Heart left ventricle (tissue), 16 donors: ENCODE measurements around the gene RPS23. TPM values are rescaled to one million over a fixed set of nuclear protein-coding genes. Genes with fewer than 3 reads are reported as not detected.

Experiments
- ATAC-seq, 4 donors: fragments of 200-7000 bp; cut with Tn5 transposase; one replicate each; pipeline ENCODE4 v1.9.1; 2020 to 2022; ENCODE audit warnings: moderate library complexity in 4 of 4, mild to moderate bottlenecking in 3 of 4, moderate number of reproducible peaks in 1 of 4
- DNase-seq, 5 donors: peaks; one replicate each; pipeline ENCODE4 v3.0.0-alpha.2; 2020
- H3K27ac ChIP-seq, 12 donors: fragments of 200-600 bp; sonication (generic) in 4 of 12; one replicate each; pipeline versions ENCODE4 v1.5.0 to v1.8.0; 2016 to 2022; ENCODE audit warnings: mild to moderate bottlenecking in 2 of 12
- H3K27me3 ChIP-seq, 9 donors: fragments of 200-600 bp; sonication (generic) in 2 of 9; one replicate each; pipeline versions ENCODE4 v1.5.1 to v1.8.0; 2016 to 2022; ENCODE audit warnings: mild to moderate bottlenecking in 3 of 9
- H3K36me3 ChIP-seq, 9 donors: fragments of 200-600 bp; sonication (generic) in 2 of 9; one replicate each; pipeline versions ENCODE4 v1.5.0 to v1.8.0; 2018 to 2022; ENCODE audit warnings: mild to moderate bottlenecking in 2 of 9
- H3K4me1 ChIP-seq, 12 donors: fragments of 200-600 bp; sonication (generic) in 4 of 12; one replicate each; pipeline versions ENCODE4 v1.5.0 to v1.8.0; 2016 to 2022; ENCODE audit warnings: mild to moderate bottlenecking in 3 of 12
- H3K4me3 ChIP-seq, 12 donors: fragments of 200-600 bp; sonication (generic) in 4 of 12; one replicate each; pipeline versions ENCODE4 v1.5.0 to v1.8.0; 2017 to 2022; ENCODE audit warnings: mild to moderate bottlenecking in 9 of 12, moderate library complexity in 4 of 12
- H3K9me3 ChIP-seq, 12 donors: fragments of 200-600 bp; sonication (generic) in 4 of 12; one replicate each; pipeline versions ENCODE4 v1.5.0 to v1.8.0; 2016 to 2022; ENCODE audit warnings: mild to moderate bottlenecking in 1 of 12
- POLR2A ChIP-seq, 2 donors: fragments of 450-650 bp; IDR thresholded peaks; one replicate each; pipeline ENCODE4 v1.6.1; 2017; ENCODE audit warnings: antibody characterized with exemption in 2 of 2, mild to moderate bottlenecking in 2 of 2, moderate library complexity in 2 of 2
- WGBS, 4 donors: extraction: QIAGEN DNeasy Blood & Tissue Kit in 2 of 4; methylation state at CpG; one replicate each; pipeline versions ENCODE4 v1.1.5 to v1.1.7; 2013 to 2018; 5-methylcytosine and 5-hydroxymethylcytosine counted together
- intact Hi-C, 10 donors: fragments of 100-400 bp; cut with DNase I; formaldehyde crosslinking; loops; one replicate each; pipeline versions ENCODE4 v1.11.1 to v1.14.2; 2022
- polyA plus RNA-seq, 2 donors: library from polyadenylated mRNA; stranded (reverse); fragments of 200-250 nt; gene quantifications; one replicate each; pipeline ENCODE4 v1.2.3, GENCODE V29; 2013
- total RNA-seq, 9 donors: library from RNA; depleted of rRNA in 2 of 9; stranded (reverse); fragments of >200 nt in 2 of 9; fragmentation: NEBNext Ultra II Directional in 3 of 9; extraction: Animal tissue kit (Norgen Biotek cat#: 25700) in 3 of 9; gene quantifications; one replicate each; pipeline versions ENCODE4 v1.1.0 to v1.2.4, GENCODE V29; 2016 to 2023
- TF ChIP-seq, protein P1 (sequence below), 12 donors: fragments of 200-600 bp; sonication (generic) in 4 of 12; IDR thresholded peaks; one replicate each; pipeline versions ENCODE4 v1.5.0 to v1.8.0; 2018 to 2022; ENCODE audit warnings: antibody characterized with exemption in 12 of 12, mild to moderate bottlenecking in 5 of 12
- donor health status: ischemic (EF 13 %, LVEDD 7.1; RV severe dilation, severe dysfunction).
- donor health status: healthy with polysubstance abuse.
- donor health status: DM: no; HTN: yes; CAD: no.
- donor health status: DM: no; HTN: no; CAD: no.
- donor health status: ischemic (EF 25% LVEDD 6.9; RV normal size, moderate dysfunction).
- donor health status: ischemic (EF 25% LVEDD 5.7; RV mildly dilated, moderate dysfunction).
- donor health status: healthy.
- donor health status: DM: yes; HTN: yes; CAD: no.
- donor health status: ischemic (EF 35%, LVEDD 5.7; RV mildly dilated, moderate dysfunction).
- donor health status: nonischemic (EF 11% LVEDD 7.7; RV severe dilation, severe dysfunction).
- donor health status: DM: yes; HTN: yes; CAD: no.
- donor health status: PGD.
- donor health status: ischemic (EF 29% LVEDD 5.4; RV normal size, mild dysfunction).
- donor health status: nonischemic (EF 23%, LVEDD 6.1; RV moderate dilation, normal function).

The RPS23 gene
- total and polyA plus RNA-seq, 11 donors: 969 to 2,612 (median 1,298) TPM

DNA sequence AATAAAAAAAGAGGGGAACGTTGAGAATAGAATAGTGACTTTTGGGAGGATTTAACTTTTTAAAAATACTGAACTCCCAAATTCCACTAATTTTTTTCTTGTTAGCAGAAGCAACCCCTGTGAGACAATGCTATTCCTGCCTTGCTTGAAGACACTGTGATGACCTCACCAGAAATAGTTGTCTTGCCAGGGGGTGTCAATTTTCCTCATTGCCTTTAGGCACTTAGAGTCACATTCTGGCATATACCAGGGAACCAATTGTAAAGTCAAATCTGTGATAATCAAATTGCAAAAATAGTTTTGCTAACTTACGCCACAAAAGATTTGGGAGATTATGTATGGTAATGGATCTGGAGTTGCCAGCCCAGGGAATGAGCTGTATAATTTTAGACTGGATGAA lies 42.8 kb upstream of the RPS23 start:
- H3K4me3 ChIP-seq: no peak overlapping the region
- no peak for TF ChIP-seq POLR2A (IDR thresholded peaks at IDR 0.05)
- TF ChIP-seq, protein P1, sequence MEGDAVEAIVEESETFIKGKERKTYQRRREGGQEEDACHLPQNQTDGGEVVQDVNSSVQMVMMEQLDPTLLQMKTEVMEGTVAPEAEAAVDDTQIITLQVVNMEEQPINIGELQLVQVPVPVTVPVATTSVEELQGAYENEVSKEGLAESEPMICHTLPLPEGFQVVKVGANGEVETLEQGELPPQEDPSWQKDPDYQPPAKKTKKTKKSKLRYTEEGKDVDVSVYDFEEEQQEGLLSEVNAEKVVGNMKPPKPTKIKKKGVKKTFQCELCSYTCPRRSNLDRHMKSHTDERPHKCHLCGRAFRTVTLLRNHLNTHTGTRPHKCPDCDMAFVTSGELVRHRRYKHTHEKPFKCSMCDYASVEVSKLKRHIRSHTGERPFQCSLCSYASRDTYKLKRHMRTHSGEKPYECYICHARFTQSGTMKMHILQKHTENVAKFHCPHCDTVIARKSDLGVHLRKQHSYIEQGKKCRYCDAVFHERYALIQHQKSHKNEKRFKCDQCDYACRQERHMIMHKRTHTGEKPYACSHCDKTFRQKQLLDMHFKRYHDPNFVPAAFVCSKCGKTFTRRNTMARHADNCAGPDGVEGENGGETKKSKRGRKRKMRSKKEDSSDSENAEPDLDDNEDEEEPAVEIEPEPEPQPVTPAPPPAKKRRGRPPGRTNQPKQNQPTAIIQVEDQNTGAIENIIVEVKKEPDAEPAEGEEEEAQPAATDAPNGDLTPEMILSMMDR (IDR thresholded peaks at IDR 0.05): no peak
- H3K9me3 ChIP-seq: no peaks in the 10 kb centered on the region
- intact Hi-C loops: no loop called here
- DNase-seq: no peak
- ATAC-seq: no peak
- no peaks in the 10 kb centered on the region for H3K36me3 ChIP-seq
- 83 to 92% (median 89%) methylated on average over 2 of the region's 2 CpGs for WGBS, 4 donors
- H3K27ac ChIP-seq: no peak overlapping the region
- H3K27me3 ChIP-seq: no peaks in the 10 kb centered on the region
- no peaks in the 10 kb centered on the region for H3K4me1 ChIP-seq

DNA sequence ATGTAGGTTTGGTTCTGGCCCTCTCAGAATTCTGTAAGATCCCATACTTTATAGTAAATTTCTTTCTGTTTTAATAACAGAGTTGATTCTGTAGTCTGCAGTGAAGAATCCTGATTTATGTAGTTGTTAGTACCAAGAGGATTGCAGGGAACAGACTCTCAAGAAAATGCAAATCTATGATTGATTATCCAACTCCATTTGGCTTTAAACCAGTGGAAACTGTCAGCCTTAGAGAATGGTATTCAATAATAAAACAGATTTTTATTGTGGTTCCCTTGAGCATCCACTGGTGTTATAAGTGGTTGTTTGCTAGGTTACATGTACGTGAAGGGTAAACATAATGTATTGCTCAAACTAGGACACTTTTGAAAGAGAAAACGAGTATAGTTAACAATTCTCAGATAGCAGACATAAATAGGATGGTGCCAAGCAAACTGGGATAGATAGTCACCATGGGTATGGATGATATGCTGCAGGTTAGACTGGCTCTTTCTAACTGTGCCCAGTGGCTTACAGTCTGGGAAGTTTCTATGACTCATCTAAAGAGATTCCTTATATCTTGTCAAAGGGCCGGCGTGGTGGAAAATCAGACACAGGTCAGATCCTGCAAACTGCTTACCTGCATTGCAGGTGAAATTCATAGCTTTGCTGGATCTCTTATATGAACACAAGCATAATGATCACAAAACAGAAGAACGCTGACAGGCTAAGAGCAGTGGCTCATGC lies 41.7 kb upstream of the RPS23 start:
- intact Hi-C loops: loop anchor here in 1 of 10 donors (5.0 kb wide), 1 partner anchor 1242 kb away; no protein-coding TSS in a partner anchor

DNA sequence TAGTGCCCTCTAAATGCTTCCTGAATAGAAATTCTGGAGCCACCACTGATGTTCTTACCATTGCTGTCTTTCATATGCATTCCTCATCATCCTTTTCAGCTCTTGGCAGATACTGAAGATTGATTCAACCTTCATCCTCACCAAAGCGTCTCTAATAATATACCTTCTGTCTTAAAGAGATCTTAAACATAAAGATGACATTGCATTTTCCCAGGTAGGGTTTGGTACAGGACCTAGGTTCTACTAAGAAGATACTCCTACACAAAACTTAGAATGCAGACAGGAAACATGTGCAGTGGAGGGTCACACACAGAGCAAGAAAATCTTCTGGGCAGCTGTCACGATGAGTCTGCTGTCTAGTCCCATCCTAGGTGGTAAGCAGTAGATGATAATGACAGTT lies 41.0 kb upstream of the RPS23 start:
- DNase-seq (no peak), ATAC-seq (no peak)
- Histone ChIP-seq H3K36me3 (no peaks in the 10 kb centered on the region), H3K9me3 (no peaks in the 10 kb centered on the region), H3K27me3 (no peaks in the 10 kb centered on the region), H3K27ac (no peak overlapping the region), H3K4me1 (no peaks in the 10 kb centered on the region), H3K4me3 (no peak overlapping the region)
- intact Hi-C loops: loop anchor here in 1 of 10 donors (5.0 kb wide), 1 partner anchor 1243 kb away; no protein-coding TSS in a partner anchor
- 67 to 86% (median 78%) methylated on average over 2 of the region's 2 CpGs for WGBS, 4 donors
- no peak for TF ChIP-seq POLR2A (IDR thresholded peaks at IDR 0.05)
- TF ChIP-seq, protein P1 (IDR thresholded peaks at IDR 0.05): no peak

More for the DNA sequence above, 41.7 kb upstream of the RPS23 start:
- no peaks in the 10 kb centered on the region for H3K9me3 ChIP-seq
- no peak for ATAC-seq
- no peaks in the 10 kb centered on the region for H3K4me1 ChIP-seq
- H3K27ac ChIP-seq: no peak overlapping the region
- DNase-seq: no peak
- 85 to 89% (median 86%) methylated on average over 5 of the region's 5 CpGs for WGBS, 4 donors
- TF ChIP-seq, protein P1 (IDR thresholded peaks at IDR 0.05): no peak
- no peak for TF ChIP-seq POLR2A (IDR thresholded peaks at IDR 0.05)
- H3K4me3 ChIP-seq: no peak overlapping the region
- H3K27me3 ChIP-seq: no peaks in the 10 kb centered on the region
- no peaks in the 10 kb centered on the region for H3K36me3 ChIP-seq

DNA sequence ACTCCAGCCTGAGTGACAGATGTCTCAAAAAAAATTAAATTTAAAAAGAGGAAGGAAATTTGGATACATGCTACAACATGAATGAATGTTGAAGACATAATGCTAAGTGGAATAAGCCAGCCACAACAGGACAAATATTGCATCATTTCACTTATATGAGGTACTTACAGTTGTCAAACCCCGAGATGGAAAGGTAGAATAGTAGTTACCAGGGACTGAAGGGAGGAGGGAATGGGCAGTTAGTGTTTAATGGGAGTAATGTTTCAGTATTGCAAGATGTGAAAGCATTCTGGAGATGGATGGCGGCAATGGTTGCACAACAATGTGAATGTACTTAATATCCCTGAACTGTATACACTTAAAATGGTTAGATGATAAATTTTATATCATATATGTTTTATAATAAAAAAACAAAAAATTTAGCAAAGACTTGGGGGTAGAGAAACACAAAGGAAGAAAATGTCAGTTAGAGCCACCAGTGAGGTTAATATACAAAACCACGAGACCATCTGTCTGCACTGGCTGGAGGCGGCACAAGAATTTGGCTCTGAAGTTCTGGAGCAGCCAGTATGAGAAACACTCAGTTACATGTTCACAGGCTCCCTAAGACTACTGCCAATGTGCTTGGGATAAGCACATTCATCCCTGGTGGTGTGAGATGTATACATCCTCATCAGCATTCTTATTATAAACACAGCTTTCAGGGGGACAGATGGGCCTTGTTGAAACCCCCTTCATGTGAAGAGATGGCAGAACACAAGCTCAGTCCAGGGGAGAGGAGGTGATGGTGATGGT lies 37.0 kb upstream of the RPS23 start:
- peaks cover 0 to 2% (median 0%) of the 10 kb centered on the region in 9 donors for H3K36me3 ChIP-seq
- TF ChIP-seq, protein P1 (IDR thresholded peaks at IDR 0.05): no peak
- no peak for TF ChIP-seq POLR2A (IDR thresholded peaks at IDR 0.05)
- H3K9me3 ChIP-seq: no peaks in the 10 kb centered on the region
- H3K4me1 ChIP-seq: peaks cover 0 to 16% (median 11%) of the 10 kb centered on the region in 12 donors
- intact Hi-C loops: loop anchor here in 5 of 10 donors (5.0 kb wide), 1 partner anchor 1247 kb away; no protein-coding TSS in a partner anchor
- H3K27me3 ChIP-seq: no peaks in the 10 kb centered on the region
- WGBS, 4 donors: 66 to 79% (median 72%) methylated on average over 4 of the region's 4 CpGs
- H3K27ac ChIP-seq: no peak overlapping the region
- ATAC-seq (no peak), DNase-seq (no peak)
- no peak overlapping the region for H3K4me3 ChIP-seq
